CD4-positive, alpha-beta T cell treated with Interleukin-15 for 4 hours (primary cell): Measurements from ENCODE around the gene ABI1.
"Not testable (repeated sequence)": the region's sequence is repeated elsewhere in the genome, so short reads cannot be mapped to it uniquely, and the experiment has no call there.

Experiments
- DNase-seq: peaks from one replicate; pipeline ENCODE4 v3.0.0-alpha.2; 2020; ENCODE audit warnings: low spot score

The ABI1 gene

DNA sequence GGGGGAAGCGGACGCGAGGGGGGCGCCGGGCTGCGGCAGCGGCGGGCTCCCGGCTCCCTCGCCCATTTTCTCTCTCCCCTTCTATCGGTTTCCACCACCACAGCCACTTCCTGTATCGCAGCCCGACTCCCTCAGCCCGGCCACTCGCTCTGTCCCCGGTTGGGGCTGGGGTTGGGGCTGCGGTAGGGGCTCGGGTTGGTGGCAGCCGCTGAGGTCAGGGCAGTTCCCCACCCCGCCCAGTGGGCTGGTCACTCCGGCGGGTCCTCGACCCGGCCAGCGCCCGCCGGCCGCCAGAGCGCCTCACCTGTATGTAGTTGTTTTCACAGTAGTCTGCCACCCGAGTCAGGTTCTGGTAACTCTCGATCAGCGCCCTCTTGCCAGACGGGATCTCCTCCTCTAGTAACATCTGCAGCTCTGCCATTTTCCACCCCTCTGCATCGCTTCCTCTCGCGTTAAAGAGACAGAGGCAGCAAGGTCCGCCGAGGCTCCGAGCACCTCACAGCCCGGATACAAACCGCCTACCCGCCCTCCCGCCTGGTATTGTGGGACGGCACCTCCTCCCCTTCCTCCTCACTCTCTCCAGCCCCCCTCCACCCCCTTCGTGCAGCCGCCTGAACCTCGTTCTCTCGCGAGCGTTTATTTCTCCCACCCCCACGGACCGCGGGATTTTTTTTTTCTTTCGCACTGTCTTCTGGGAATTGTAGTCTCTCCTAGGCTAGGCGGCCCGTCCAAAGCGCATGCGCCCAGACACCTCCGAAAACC, at the start of gene ABI1:
Gene ABI1, minus strand, starts transcription at position 516 of the 762 bp plus-strand sequence. Its CDS starts 95 bp downstream, at position 421.
- DNase-seq, result peak; percentile 98

- DNase-seq, result no peak
These were observed 49.0 kb upstream of the ABI1 start for GRCh38 chr10:26909753-26910152.

- DNase-seq, result not testable (repeated sequence)
These were observed 44.6 kb upstream of the ABI1 start for GRCh38 chr10:26905253-26905781.

GRCh38 chr10:26903431-26904217, 42.9 kb upstream of the ABI1 start:
- DNase-seq, result no peak

DNA sequence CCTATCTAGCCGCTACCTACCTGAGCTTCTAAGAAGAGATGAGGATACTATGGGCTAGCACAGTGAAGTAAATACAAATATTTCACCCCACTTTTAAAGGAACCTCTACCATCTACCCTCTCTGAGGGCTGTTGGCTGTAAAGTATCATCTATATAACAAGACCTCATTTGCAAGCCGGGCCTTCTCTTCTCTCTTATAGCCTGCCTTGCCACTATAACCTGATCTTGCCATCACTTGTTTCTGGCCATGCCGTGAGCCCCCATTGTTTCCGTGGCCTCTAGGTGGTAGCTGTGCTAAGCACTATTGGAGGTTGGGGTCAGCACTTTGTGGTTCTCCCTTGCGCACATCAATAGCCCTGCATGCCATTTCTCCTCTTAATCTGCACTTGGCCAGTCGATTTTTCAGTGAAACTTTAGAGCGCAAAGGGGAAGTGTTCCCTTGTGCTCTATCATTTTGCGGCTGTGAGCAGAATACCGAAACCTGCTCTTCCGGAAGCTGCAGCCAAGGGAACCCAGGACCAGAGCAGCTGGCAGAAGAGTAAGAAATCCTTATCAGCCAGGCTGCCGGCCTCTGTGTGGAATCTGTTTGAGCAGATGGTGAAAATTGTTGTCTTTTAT, 31.7 kb upstream of the ABI1 start:
- not testable (repeated sequence) for DNase-seq

GRCh38 chr10:26890956-26891355, 30.2 kb upstream of the ABI1 start:
- DNase-seq, result peak; percentile 24

DNA sequence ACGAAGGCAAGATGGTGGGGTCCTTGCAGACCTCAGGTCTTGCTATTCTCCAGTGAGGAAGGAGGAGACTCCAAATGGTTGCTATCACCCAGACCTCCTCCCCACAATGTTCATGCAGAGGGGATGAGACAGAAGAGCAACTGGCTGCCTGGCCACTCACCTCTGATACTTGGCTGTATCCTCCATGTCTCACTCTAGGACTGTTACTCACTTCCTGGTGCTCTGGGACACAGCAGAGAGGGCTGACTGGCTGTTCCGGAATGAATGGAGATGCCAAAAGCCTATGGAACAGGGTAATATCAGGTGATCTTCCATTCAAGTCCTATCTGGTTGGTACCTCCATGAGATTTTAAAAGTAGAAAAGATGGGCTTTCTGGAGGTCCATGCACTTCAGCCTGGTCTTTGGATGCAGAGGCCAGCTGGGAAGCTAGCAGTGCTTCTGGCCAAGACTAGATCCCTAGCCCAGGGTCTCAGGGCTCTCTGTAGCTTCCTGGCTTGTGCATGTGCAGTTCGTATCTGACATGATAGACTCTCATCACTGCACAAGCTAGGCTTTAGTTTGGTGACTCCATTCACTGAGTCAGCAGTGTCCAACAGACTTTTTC, 27.0 kb upstream of the ABI1 start:
- no peak for DNase-seq

DNA sequence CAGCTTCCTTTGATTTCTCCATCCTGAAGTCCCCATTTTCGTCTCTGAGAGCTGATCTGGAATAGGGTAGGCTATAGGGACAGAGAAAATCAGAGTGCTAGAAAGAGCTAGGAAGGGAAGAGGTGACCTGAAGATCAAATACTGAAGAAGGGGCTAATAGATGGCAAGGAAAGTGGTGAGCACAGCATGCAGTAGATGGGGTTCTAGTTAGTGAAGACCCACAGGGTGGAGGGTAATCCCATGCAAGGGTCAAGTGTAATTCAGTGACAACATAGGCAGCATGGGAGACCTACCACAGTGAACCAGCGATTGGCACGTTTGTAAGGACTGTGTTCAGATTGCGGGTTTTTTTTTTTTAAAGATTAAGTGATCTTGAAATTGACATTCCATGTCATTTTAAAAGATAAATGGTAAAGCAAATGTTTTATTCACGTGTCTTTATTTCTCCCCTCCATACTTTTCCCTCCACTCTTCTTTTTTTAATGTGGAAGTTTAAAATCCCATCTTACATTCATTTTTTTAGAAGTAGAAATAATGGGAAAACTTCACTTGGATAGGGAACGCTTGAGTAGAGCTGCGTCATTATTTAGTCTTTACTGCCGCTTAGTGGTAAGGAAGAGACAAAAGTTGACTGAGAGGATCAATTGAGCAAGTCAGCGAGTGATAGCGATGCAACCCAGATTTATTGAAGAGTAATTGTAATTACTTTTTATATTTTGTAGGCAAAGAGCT, 21.0 kb upstream of the ABI1 start:
- DNase-seq, result peak; percentile 40

DNA sequence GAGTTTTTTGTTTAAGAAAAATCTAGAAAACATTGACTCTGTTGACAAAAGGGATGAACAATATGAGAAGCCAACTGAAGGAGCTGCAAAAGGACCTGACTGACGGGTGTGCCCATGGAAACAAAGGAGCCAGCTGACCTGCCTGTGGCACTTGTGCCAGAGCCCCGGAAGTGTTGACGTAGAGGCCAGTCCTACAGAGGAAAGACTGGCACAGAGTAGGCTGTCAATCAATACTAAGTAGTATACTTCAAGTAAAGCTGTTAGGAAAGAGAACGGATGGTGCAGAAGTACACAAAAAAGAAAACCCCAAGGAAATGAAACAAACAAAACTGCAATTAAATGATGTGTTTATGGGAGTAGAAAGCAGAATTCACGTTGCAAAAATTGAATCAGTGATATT, 19.0 kb upstream of the ABI1 start:
- no peak for DNase-seq

DNA sequence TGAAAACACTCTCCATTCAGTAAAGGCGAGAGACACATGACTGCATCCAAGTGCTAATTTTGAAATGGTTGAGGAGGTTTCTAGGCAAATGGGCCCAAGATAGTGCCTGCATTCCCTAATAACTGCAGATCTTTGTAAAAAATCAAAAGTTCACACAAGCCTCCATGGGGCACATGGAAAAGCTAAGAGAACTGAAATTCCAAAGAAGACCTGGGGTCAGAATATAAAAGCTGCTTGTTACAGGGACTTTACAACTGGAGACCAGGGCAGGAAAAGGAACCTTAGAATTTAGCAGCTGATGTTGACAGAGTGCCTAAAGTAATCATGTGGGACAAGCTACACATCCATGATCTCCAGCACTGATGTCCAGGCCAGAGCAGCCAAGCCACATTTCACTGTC, 10.0 kb upstream of the ABI1 start:
- DNase-seq, result no peak

DNA sequence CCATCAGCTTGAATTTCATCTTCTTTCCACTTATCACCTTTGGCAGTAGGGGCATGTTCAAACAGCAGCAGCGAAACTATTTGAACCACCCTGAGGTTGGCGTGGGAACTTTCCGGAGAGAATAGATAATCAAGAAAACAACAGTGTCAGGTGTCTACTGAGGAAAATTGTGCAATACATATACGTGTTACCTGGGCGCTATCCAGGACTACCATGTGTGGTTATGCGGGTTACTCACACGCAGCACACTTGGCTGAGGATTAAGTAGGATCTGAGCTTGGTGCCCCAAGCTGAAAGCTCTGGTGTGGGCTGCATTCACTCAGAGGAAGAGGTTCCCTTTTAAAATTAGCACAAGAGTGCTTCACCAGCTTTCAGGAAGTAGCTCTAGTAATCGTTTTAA, 8.8 kb upstream of the ABI1 start:
- no peak for DNase-seq

- DNase-seq, result no peak
These were observed 2.8 kb upstream of the ABI1 start for GRCh38 chr10:26863351-26864076.

DNA sequence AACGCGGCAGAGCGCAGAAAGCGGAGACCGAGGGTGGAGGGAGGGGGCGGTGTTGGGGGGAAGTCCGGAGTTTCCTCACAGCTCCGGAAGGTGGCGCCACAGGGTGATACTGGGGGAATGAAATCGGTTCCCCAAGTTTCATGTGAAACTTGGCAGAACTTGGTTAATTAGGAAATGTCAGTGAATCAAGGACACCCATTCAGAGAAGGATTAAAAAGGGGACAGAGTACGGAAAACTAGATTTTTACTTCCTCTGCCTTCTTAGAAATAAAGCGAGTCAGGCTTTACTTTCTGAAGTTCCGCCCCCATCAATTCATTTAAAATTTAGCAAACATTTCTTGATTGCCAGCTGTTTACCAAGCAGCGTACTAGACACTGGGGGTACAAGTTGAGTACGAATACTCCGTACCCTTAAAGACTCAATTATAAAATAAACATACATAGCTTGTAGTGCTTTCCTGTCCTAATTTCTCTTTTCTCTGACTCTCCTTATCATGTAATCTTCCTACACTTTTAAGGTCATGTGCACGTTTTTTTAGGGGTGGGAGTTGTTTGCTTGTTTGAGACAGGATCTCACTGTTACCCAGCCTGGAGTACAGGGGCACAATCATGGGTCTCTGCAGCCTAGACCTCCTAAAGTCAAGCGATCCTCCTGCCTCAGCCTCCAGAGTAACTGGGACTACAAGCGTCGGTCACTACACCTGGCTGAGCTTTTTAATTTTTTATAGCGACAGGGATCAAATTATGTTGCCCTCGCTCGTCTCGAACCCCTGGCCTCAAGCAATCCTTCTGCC, 644 bp upstream of the ABI1 start:
- DNase-seq, result no peak

DNA sequence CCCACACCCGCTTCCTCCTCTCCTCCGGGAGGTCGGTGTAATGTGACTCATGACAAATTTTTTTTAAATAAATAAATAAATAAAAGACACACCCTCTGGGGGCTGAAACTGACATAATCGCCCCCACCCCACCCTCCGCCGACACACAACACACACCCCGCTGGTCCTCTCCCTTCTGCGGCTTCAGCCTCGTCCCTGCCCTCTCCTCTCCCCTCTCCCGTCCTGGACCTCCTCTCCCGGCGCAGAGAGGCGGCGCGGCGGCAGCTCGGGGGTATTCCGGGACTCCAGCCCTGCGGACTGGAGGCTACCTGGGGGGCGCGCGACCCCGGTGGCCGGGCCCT, 686 bp downstream of the ABI1 start:
- DNase-seq, result peak; percentile 70

- DNase-seq, result no peak
These were observed 1.3 kb downstream of the ABI1 start for GRCh38 chr10:26859241-26860101.

- DNase-seq, result no peak
These were observed 2.1 kb downstream of the ABI1 start for GRCh38 chr10:26858707-26859034.

GRCh38 chr10:26857991-26858706, 2.6 kb downstream of the ABI1 start:
- no peak for DNase-seq

- DNase-seq, result not testable (repeated sequence)
These were observed 3.2 kb downstream of the ABI1 start for GRCh38 chr10:26857553-26857952.

DNA sequence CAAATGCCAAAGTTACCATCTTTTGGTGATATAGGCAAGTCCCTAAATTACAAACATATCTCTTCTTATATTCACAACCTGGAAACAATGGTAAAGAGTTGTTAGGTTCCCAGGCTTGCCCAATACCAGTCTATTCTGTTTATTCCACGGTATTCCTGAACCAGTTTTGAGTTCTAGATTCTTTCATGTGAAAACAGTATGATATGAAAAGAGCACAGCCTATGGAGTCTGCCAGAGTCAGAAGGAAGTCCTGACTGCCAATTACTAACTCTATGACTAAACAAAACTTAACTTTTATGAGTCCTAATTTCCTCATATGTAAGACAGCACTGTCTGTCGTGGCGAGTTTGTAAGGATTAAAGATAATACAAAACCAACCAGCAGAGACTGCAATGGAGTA, 5.6 kb downstream of the ABI1 start:
- no peak for DNase-seq
